ENCODE results near the gene TFEB.

DNA sequence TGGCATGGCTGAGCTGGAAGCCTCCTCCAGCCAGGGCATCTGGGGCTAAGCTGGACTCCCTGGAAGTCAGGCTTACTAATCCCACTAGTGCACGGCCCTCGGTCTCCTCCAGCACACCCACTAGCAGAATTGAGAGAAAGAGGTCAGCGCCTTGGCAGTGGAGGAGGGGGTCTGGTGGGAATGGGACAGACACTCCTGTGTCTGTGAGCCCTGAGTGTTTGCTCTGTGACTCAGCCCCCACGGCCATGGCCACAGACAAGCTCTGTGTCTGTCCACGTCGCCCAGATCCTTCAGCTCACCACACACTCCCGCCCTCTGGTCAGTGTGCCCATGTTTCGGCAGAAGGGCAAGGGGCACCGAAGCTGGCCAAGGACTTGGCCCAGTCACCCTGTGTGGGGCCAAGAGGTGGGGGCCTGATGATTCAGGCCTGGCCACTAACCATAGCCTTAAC, 88.3 kb downstream of the TFEB start:
- TF ChIP-seq, protein P1, sequence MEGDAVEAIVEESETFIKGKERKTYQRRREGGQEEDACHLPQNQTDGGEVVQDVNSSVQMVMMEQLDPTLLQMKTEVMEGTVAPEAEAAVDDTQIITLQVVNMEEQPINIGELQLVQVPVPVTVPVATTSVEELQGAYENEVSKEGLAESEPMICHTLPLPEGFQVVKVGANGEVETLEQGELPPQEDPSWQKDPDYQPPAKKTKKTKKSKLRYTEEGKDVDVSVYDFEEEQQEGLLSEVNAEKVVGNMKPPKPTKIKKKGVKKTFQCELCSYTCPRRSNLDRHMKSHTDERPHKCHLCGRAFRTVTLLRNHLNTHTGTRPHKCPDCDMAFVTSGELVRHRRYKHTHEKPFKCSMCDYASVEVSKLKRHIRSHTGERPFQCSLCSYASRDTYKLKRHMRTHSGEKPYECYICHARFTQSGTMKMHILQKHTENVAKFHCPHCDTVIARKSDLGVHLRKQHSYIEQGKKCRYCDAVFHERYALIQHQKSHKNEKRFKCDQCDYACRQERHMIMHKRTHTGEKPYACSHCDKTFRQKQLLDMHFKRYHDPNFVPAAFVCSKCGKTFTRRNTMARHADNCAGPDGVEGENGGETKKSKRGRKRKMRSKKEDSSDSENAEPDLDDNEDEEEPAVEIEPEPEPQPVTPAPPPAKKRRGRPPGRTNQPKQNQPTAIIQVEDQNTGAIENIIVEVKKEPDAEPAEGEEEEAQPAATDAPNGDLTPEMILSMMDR (IDR thresholded peaks at IDR 0.05): no peak
- no peak for TF ChIP-seq POLR2AphosphoS5 (IDR thresholded peaks at IDR 0.05; ENCODE audit: insufficient read depth in 1 of 2, low read depth in 1 of 2)
